SK-N-SH (cell line): ENCODE measurements around the gene PMF1. TPM values are rescaled to one million over a fixed set of nuclear protein-coding genes. Genes with fewer than 3 reads are reported as not detected.

Source experiments
- CTCF ChIA-PET: fragments of 300-600, 350-600 bp; formaldehyde crosslinking; extraction: SDS; loops from one replicate; lab custom pipeline; 2021; lab: Yijun Ruan, JAX
- POLR2A ChIA-PET: fragments of 350-600 bp; sonication (Branson Sonifier 250); formaldehyde crosslinking; extraction: SDS; loops from one replicate; lab custom pipeline; 2020; ENCODE audit warnings: antibody characterized with exemption, inconsistent platforms; lab: Yijun Ruan, JAX
- DNase-seq: peaks from one replicate; pipeline ENCODE4 v3.0.0; 2012
- H2AFZ ChIP-seq: fragments of 200-600 bp; sonication (generic); 2 replicates; pipeline ENCODE4 v1.8.1; 2016; ENCODE audit warnings: antibody characterized with exemption, mild to moderate bottlenecking, low read depth
- H3F3A ChIP-seq: fragments of 200-600 bp; sonication (generic); replicated peaks from 2 replicates; pipeline ENCODE3; 2016; ENCODE audit warnings: antibody characterized with exemption, mild to moderate bottlenecking; ENCODE audit not compliant: insufficient read depth
- H3K27ac ChIP-seq, 2 experiments: fragments of 200-500 bp in 1 of 2; fragments of 200-600 bp in 1 of 2; sonication (Bioruptor generic) in 1 of 2; sonication (generic), shearing (Covaris generic) in 1 of 2; 2 replicates each; pipeline versions ENCODE4 v1.5.1 to v1.6.1; 2014 to 2016; ENCODE audit warnings: low read depth in 2 of 2, inconsistent platforms in 1 of 2, low read length in 1 of 2, mild to moderate bottlenecking in 1 of 2, mixed read lengths in 1 of 2
- H3K27me3 ChIP-seq: fragments of 200-600 bp; sonication (generic), shearing (Covaris generic); 2 replicates; pipeline ENCODE4 v1.6.1; 2016; ENCODE audit warnings: mixed run types; ENCODE audit not compliant: insufficient read depth
- H3K36me3 ChIP-seq, 2 experiments: fragments of 200-500 bp in 1 of 2; fragments of 200-600 bp in 1 of 2; sonication (Bioruptor generic) in 1 of 2; sonication (generic) in 1 of 2; replicated peaks in 1 of 2; 2 replicates each; pipeline versions ENCODE3 to v1.5.1; 2014 to 2016; ENCODE audit warnings: low read length in 1 of 2, mild to moderate bottlenecking in 1 of 2; ENCODE audit not compliant: insufficient read depth in 2 of 2, control insufficient read depth in 1 of 2
- H3K4me1 ChIP-seq, 2 experiments: fragments of 200-500 bp in 1 of 2; fragments of 200-600 bp in 1 of 2; sonication (Bioruptor generic) in 1 of 2; sonication (generic), shearing (Covaris generic) in 1 of 2; 2 replicates each; pipeline versions ENCODE4 v1.5.1 to v1.6.1; 2014 to 2016; ENCODE audit warnings: low read depth in 1 of 2, low read length in 1 of 2, mixed run types in 1 of 2; ENCODE audit not compliant: insufficient read depth in 2 of 2, control insufficient read depth in 1 of 2
- H3K4me2 ChIP-seq: fragments of 200-600 bp; sonication (generic), shearing (Covaris generic); 2 replicates; pipeline ENCODE4 v1.6.1; 2017; ENCODE audit warnings: mixed run types
- H3K4me3 ChIP-seq, 2 experiments: fragments of 200-500 bp in 1 of 2; fragments of 200-600 bp in 1 of 2; sonication (Bioruptor generic) in 1 of 2; sonication (generic), shearing (Covaris generic) in 1 of 2; 2 replicates each; pipeline versions ENCODE4 v1.5.1 to v1.8.1; 2014 to 2016; ENCODE audit warnings: low read depth in 2 of 2, inconsistent platforms in 1 of 2, low read length in 1 of 2, mild to moderate bottlenecking in 1 of 2, mixed read lengths in 1 of 2, moderate library complexity in 1 of 2
- H3K79me2 ChIP-seq: fragments of 200-600 bp; sonication (generic); 2 replicates; pipeline ENCODE4 v1.8.1; 2017; ENCODE audit warnings: mild to moderate bottlenecking; ENCODE audit not compliant: insufficient read depth
- H3K9ac ChIP-seq: fragments of 200-600 bp; sonication (generic); 2 replicates; pipeline ENCODE4 v1.6.1; 2017; ENCODE audit warnings: mixed run types
- H3K9me2 ChIP-seq: fragments of 200-600 bp; sonication (generic); 2 replicates; pipeline ENCODE4 v1.6.1; 2017; ENCODE audit warnings: mixed run types
- H3K9me3 ChIP-seq: fragments of 200-600 bp; sonication (generic); 2 replicates; pipeline ENCODE4 v1.6.1; 2017; ENCODE audit warnings: mixed run types, mild to moderate bottlenecking, moderate library complexity
- H4K20me1 ChIP-seq: fragments of 200-600 bp; sonication (generic); 2 replicates; pipeline ENCODE4 v1.6.1; 2017; ENCODE audit warnings: mild to moderate bottlenecking, mixed run types; ENCODE audit not compliant: insufficient read depth
- ELF1 ChIP-seq: IDR thresholded peaks from 2 replicates; pipeline ENCODE4 v1.4.0; 2012
- EZH2phosphoT487 ChIP-seq: fragments of 200-600 bp; sonication (generic); IDR thresholded peaks from 2 replicates; pipeline ENCODE4 v1.6.1; 2017; ENCODE audit warnings: low read depth, mixed run types, mild to moderate bottlenecking, antibody characterized with exemption, moderate library complexity, borderline replicate concordance
- FOXJ3 ChIP-seq: sonication (generic); formaldehyde crosslinking; IDR thresholded peaks from 2 replicates; pipeline ENCODE4 v1.5.1; 2020; ENCODE audit warnings: mild to moderate bottlenecking, missing genetic modification reagents
- GATA2 ChIP-seq: sonication (generic); formaldehyde crosslinking; IDR thresholded peaks from 2 replicates; pipeline ENCODE4 v1.5.0; 2020; ENCODE audit warnings: mild to moderate bottlenecking, missing genetic modification reagents
- JUND ChIP-seq: IDR thresholded peaks from 2 replicates; pipeline ENCODE4 v1.4.0; 2012
- MEF2A ChIP-seq: IDR thresholded peaks from 2 replicates; pipeline ENCODE4 v1.4.0; 2012; ENCODE audit warnings: low read depth, borderline replicate concordance
- MXI1 ChIP-seq: IDR thresholded peaks from 2 replicates; pipeline ENCODE4 v1.6.1; 2012; ENCODE audit warnings: mild to moderate bottlenecking, low read depth, low read length, improper control_type of control experiment
- NFIC ChIP-seq: IDR thresholded peaks from 2 replicates; pipeline ENCODE4 v1.4.0; 2012; ENCODE audit warnings: borderline replicate concordance
- NRF1 ChIP-seq: IDR thresholded peaks from 2 replicates; pipeline ENCODE4 v1.6.1; 2012; ENCODE audit warnings: low read depth, mild to moderate bottlenecking, low read length
- SMC3 ChIP-seq: IDR thresholded peaks from 2 replicates; pipeline ENCODE4 v1.6.1; 2012; ENCODE audit warnings: low read depth, low read length, improper control_type of control experiment
- TAF1 ChIP-seq: IDR thresholded peaks from 2 replicates; pipeline ENCODE4 v1.6.1; 2012; ENCODE audit warnings: low read depth, mild to moderate bottlenecking, low read length, moderate library complexity, borderline replicate concordance
- TEAD4 ChIP-seq: IDR thresholded peaks from 2 replicates; pipeline ENCODE4 v1.4.0; 2012; ENCODE audit warnings: mild to moderate bottlenecking, borderline replicate concordance; ENCODE audit not compliant: insufficient read depth
- YY1 ChIP-seq: IDR thresholded peaks from 2 replicates; pipeline ENCODE4 v1.4.0; 2012; ENCODE audit warnings: low read depth, mild to moderate bottlenecking
- WGBS: methylation state at CpG from one replicate; pipeline ENCODE4 v1.1.6; 2017; ENCODE audit warnings: low lambda C conversion rate; 5-methylcytosine and 5-hydroxymethylcytosine counted together
- polyA plus RNA-seq, 3 experiments: library from polyadenylated mRNA; depleted of rRNA; stranded (reverse); fragments of >200 nt; gene quantifications; 2 replicates each; pipeline ENCODE4 v1.2.3, GENCODE V29; 2012
- TF ChIP-seq, protein P1 (sequence below): fragments of 150-350 bp; IDR thresholded peaks from 2 replicates; pipeline ENCODE4 v1.6.1; 2017; ENCODE audit warnings: antibody characterized with exemption, low read length, low read depth, borderline replicate concordance
- TF ChIP-seq, protein P2 (sequence below): IDR thresholded peaks from 2 replicates; pipeline ENCODE4 v1.4.0; 2012; ENCODE audit warnings: low read depth, borderline replicate concordance
- TF ChIP-seq, protein P3 (sequence below): IDR thresholded peaks from 2 replicates; pipeline ENCODE4 v1.4.0; 2012; ENCODE audit warnings: low read depth
- TF ChIP-seq, protein P4 (sequence below): IDR thresholded peaks from 2 replicates; pipeline ENCODE4 v1.4.0; 2012; ENCODE audit warnings: low read depth, borderline replicate concordance
- TF ChIP-seq, protein P5 (sequence below): IDR thresholded peaks from 2 replicates; pipeline ENCODE4; 2012

The PMF1 gene
- polyA plus RNA-seq, 1 of the 3 experiments (the other 2 are of a cell fraction), result 89.5 TPM

DNA sequence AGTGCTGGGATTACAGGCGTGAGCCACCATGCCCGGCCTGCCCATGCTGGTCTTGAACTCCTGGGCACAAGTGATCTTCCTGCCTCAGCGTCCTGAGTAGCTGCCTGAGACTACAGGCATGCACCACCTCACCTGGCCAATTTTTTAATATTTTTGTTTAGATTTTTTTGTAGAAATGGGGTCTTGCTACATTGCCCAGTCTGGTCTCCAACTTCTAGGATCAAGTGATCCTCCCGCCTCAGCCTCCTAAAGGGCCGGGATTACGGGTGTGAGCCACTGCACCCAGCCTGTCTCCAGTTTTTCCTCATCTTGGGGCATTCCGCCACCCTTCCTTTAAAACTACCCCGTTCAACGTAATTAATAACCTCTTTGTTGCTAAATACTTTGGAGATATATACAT is 7.4 kb downstream of the PMF1 start:
- CTCF ChIA-PET, result interaction anchor here (1.5 to 2.8 kb wide), 4 partner anchors 8 to 90 kb away, joined by 3 to 11 read pairs (median 8); partner anchors contain the start of gene PMF1

More for the DNA sequence above, 7.4 kb downstream of the PMF1 start:
- TF ChIP-seq FOXJ3 (CRISPR knock-in tag) (no peak), NFIC (no peak), GATA2 (no peak), YY1 (no peak), MXI1 (no peak), TEAD4 (no peak), ELF1 (no peak), JUND (no peak), TAF1 (no peak), NRF1 (no peak), SMC3 (no peak), MEF2A (no peak), EZH2phosphoT487 (no peak)
- TF ChIP-seq, protein P1, sequence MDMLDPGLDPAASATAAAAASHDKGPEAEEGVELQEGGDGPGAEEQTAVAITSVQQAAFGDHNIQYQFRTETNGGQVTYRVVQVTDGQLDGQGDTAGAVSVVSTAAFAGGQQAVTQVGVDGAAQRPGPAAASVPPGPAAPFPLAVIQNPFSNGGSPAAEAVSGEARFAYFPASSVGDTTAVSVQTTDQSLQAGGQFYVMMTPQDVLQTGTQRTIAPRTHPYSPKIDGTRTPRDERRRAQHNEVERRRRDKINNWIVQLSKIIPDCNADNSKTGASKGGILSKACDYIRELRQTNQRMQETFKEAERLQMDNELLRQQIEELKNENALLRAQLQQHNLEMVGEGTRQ, result no peak
- TF ChIP-seq, protein P2, sequence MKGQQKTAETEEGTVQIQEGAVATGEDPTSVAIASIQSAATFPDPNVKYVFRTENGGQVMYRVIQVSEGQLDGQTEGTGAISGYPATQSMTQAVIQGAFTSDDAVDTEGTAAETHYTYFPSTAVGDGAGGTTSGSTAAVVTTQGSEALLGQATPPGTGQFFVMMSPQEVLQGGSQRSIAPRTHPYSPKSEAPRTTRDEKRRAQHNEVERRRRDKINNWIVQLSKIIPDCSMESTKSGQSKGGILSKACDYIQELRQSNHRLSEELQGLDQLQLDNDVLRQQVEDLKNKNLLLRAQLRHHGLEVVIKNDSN, result no peak
- TF ChIP-seq, protein P3, sequence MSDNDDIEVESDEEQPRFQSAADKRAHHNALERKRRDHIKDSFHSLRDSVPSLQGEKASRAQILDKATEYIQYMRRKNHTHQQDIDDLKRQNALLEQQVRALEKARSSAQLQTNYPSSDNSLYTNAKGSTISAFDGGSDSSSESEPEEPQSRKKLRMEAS, result no peak
- TF ChIP-seq, protein P4, sequence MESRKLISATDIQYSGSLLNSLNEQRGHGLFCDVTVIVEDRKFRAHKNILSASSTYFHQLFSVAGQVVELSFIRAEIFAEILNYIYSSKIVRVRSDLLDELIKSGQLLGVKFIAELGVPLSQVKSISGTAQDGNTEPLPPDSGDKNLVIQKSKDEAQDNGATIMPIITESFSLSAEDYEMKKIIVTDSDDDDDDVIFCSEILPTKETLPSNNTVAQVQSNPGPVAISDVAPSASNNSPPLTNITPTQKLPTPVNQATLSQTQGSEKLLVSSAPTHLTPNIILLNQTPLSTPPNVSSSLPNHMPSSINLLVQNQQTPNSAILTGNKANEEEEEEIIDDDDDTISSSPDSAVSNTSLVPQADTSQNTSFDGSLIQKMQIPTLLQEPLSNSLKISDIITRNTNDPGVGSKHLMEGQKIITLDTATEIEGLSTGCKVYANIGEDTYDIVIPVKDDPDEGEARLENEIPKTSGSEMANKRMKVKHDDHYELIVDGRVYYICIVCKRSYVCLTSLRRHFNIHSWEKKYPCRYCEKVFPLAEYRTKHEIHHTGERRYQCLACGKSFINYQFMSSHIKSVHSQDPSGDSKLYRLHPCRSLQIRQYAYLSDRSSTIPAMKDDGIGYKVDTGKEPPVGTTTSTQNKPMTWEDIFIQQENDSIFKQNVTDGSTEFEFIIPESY, result no peak
- TF ChIP-seq, protein P5, sequence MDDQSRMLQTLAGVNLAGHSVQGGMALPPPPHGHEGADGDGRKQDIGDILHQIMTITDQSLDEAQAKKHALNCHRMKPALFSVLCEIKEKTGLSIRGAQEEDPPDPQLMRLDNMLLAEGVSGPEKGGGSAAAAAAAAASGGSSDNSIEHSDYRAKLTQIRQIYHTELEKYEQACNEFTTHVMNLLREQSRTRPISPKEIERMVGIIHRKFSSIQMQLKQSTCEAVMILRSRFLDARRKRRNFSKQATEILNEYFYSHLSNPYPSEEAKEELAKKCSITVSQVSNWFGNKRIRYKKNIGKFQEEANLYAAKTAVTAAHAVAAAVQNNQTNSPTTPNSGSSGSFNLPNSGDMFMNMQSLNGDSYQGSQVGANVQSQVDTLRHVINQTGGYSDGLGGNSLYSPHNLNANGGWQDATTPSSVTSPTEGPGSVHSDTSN, result no peak
- Histone ChIP-seq H3K4me3 (no peak overlapping the region), H2AFZ (no peak overlapping the region), H3K9ac (no peak overlapping the region), H3K4me1 (no peaks in the 10 kb centered on the region; a peak in 1 of 4 replicates), H3K9me3 (no peaks in the 10 kb centered on the region), H3K27ac (no peak overlapping the region), H3K27me3 (no peaks in the 10 kb centered on the region), H3K79me2 (peaks cover 42% of the 10 kb centered on the region), H3K9me2 (no peaks in the 10 kb centered on the region), H3F3A (peaks cover 36% of the 10 kb centered on the region), H3K4me2 (no peak overlapping the region), H4K20me1 (no peaks in the 10 kb centered on the region), H3K36me3 (peaks cover 6 to 19% of the 10 kb centered on the region in 2 experiments)
- WGBS, result 96% methylated on average over 9 of the region's 9 CpGs
- POLR2A ChIA-PET, result interaction anchor here (0.6 kb wide), 1 partner anchor 14 kb away, joined by 4 read pairs; no protein-coding TSS in a partner anchor
- DNase-seq, result no peak
